Stomach (tissue), 19 donors: ENCODE measurements around the gene ATP13A1. TPM values are rescaled to one million over a fixed set of nuclear protein-coding genes. Genes with fewer than 3 reads are reported as not detected.

ENCODE experiments used
- DNase-seq, 2 donors: peaks; one replicate each; pipeline versions ENCODE4 v3.0.0 to v3.0.0-alpha.2; 2013 to 2019
- H3K27ac ChIP-seq, 5 donors: fragments of 200-600 bp in 4 of 5; sonication (generic) in 4 of 5; one replicate each; pipeline ENCODE4 v1.5.1; 2013 to 2019; ENCODE audit warnings: mild to moderate bottlenecking in 1 of 5, moderate library complexity in 1 of 5
- H3K27me3 ChIP-seq, 3 donors: fragments of 200-600 bp; sonication (generic); one replicate each; pipeline ENCODE4 v1.5.1; 2017 to 2019; ENCODE audit warnings: mixed run types in 1 of 3
- H3K36me3 ChIP-seq, 4 donors: fragments of 200-600 bp; sonication (generic); 1 replicate in 3 of 4; 2 replicates in 1 of 4; pipeline ENCODE4 v1.5.1; 2016 to 2019
- H3K4me1 ChIP-seq, 4 donors: fragments of 200-600 bp; sonication (generic); one replicate each; pipeline ENCODE4 v1.5.1; 2016 to 2019
- H3K4me3 ChIP-seq, 4 donors: fragments of 200-600 bp; sonication (generic) in 3 of 4; one replicate each; pipeline ENCODE4 v1.5.1; 2016 to 2019; ENCODE audit warnings: mild to moderate bottlenecking in 1 of 4
- H3K9me3 ChIP-seq, 4 donors: fragments of 200-600 bp; sonication (generic); one replicate each; pipeline ENCODE4 v1.5.1; 2016 to 2019
- CTCF ChIP-seq, 7 experiments: fragments of 450-650 bp in 4 of 7; fragments of 200-600 bp in 3 of 7; sonication (generic) in 3 of 7; IDR thresholded peaks; one replicate each; pipeline ENCODE4 v1.5.1; 2016 to 2019; ENCODE audit warnings: antibody characterized with exemption in 7 of 7, control low read depth in 2 of 7, mild to moderate bottlenecking in 1 of 7
- EP300 ChIP-seq: sonication (generic); formaldehyde crosslinking; IDR thresholded peaks from one replicate; pipeline ENCODE4 v1.6.1; 2017; ENCODE audit warnings: antibody characterized with exemption
- POLR2A ChIP-seq, 4 donors: fragments of 450-650 bp; IDR thresholded peaks; one replicate each; pipeline ENCODE4 v1.6.1; 2016; ENCODE audit warnings: antibody characterized with exemption in 4 of 4, control low read depth in 2 of 4, mild to moderate bottlenecking in 1 of 4, moderate library complexity in 1 of 4
- POLR2AphosphoS5 ChIP-seq, 3 donors: sonication (generic); formaldehyde crosslinking; IDR thresholded peaks; one replicate each; pipeline ENCODE4 v1.6.1; 2016; ENCODE audit warnings: antibody characterized with exemption in 3 of 3
- whole genome bisulfite sequencing, 5 donors: extraction: QIAGEN DNeasy Blood & Tissue Kit in 3 of 5; methylation state at CpG; one replicate each; pipeline versions ENCODE4 v1.1.5 to v1.1.7; 2013 to 2018; 5-methylcytosine and 5-hydroxymethylcytosine counted together
- intact Hi-C: fragments of 100-400 bp; cut with DNase I; formaldehyde crosslinking; loops from one replicate; pipeline ENCODE4 v1.15.1; 2023; ENCODE audit warnings: low total_unique reads
- long read RNA-seq, 10 donors: transcript quantifications; one replicate each; lab custom pipeline, GENCODE V29; 2026
- polyA plus RNA-seq, 3 donors: library from polyadenylated mRNA; stranded (reverse); fragments of 200-250 nt; gene quantifications; one replicate each; pipeline ENCODE4 v1.2.3, GENCODE V29; 2013
- total RNA-seq, 5 donors: library from RNA; depleted of rRNA; stranded (reverse); fragments of >200 nt; gene quantifications; one replicate each; pipeline versions ENCODE4 v1.1.0 to v1.2.3, GENCODE V29; 2014 to 2016
- donor health status: healthy with polysubstance abuse.
- donor health status: Bipolar disorder and iron deficiency.
- donor health status: healthy.

The ATP13A1 gene
- total RNA-seq (100 to 1,000 TPM in 3 of 5 donors, 10 to 100 TPM in 2; 30.1 to 451 (median 204) TPM), polyA plus RNA-seq (10 to 100 TPM; 17.3 to 35.4 (median 25.1) TPM)
- long read RNA-seq, donor 1, partial matches to known transcripts = 0 of 1 reads
- long read RNA-seq, donor 1, other reads (novel, unspliced or antisense) = 0 of 1 reads
- long read RNA-seq, donor 2, partial matches to known transcripts = 0 of 1 reads
- long read RNA-seq, donor 2, other reads (novel, unspliced or antisense) = 0 of 1 reads
- long read RNA-seq, donor 3, partial matches to known transcripts = 0 of 1 reads
- long read RNA-seq, donor 3, other reads (novel, unspliced or antisense) = 0 of 1 reads
- long read RNA-seq, donor 4 = 0 reads
- long read RNA-seq, donor 5, partial matches to known transcripts = 0 of 2 reads
- long read RNA-seq, donor 5, other reads (novel, unspliced or antisense) = 0 of 2 reads
- long read RNA-seq, donor 6, transcript ATP13A1-202 (26 exons, 3,861 nt) = major isoform, 8 of 8 reads
- long read RNA-seq, donor 6, partial matches to known transcripts = 0 of 8 reads
- long read RNA-seq, donor 6, other reads (novel, unspliced or antisense) = 0 of 8 reads
- long read RNA-seq, donor 7, partial matches to known transcripts = 0 of 3 reads
- long read RNA-seq, donor 7, other reads (novel, unspliced or antisense) = 0 of 3 reads
- long read RNA-seq, donor 8, partial matches to known transcripts = 0 of 1 reads
- long read RNA-seq, donor 8, other reads (novel, unspliced or antisense) = 0 of 1 reads
- long read RNA-seq, donor 9 = 0 reads
- long read RNA-seq, donor 10 = 0 reads

DNA sequence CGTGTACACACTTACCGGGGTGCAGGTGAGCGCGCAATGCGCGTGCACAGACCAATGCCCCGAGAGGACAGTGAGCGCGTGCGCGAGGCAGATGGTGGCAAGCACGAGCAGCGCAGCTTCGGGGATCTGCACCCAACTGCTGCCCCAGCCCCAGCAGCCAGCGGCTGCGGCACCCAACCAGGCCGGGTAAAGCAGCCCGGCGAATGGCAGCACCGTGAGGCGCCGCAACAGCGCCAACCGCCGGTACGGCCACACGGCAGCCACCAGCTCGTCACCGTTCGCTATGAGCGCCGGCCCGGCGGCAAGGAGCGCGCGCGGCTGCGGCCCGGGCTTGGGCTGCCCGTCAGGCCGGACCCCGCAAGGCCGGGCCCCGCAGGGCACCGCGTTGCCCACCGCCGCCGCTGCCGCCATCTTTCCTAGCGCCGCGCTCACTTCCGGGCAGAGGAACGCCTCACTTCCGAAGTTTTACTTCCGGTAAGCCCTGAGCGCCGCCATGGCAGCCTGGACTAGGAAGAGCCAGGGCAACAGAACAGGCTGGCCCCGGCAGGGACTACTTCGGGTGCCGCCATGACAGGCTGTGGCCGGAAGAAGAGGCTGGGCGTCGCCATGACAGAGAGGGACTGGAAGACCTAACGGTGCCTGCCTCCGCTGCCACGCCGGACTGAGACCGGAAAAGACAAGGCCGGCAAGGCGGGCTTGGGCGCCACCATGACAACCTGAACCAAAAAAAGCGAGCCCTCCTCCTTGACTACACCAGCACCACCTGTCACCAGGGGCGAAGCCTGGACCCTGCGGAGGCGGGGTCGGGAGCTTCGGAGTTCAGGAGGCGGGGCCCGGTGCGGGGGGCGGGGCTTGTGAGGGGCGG is at the start of gene ATP13A1:
ATP13A1 (minus strand) TSS at position 421 of the 865 bp plus-strand sequence; CDS start at position 411, 10 bp downstream.
- peak; percentile 96 to 99 for DNase-seq
- no peaks in the 10 kb centered on the region for H3K9me3 ChIP-seq
- peaks cover 10 to 18% (median 16%) of the 10 kb centered on the region in 4 donors for H3K36me3 ChIP-seq
- H3K4me1 ChIP-seq = peaks cover 10 to 38% (median 35%) of the 10 kb centered on the region in 4 donors
- intact Hi-C loops = no loop called here
- H3K27me3 ChIP-seq = no peaks in the 10 kb centered on the region
- H3K4me3 ChIP-seq = peak within 1 kb of the TSS; percentile 93 to 99 (median 96)
- peak within 1 kb of the TSS; percentile 86 to 98 (median 94) for H3K27ac ChIP-seq
- peak in 1 of 4 donors; percentile 62 for TF ChIP-seq POLR2A (IDR thresholded peaks at IDR 0.05)
- no peak for TF ChIP-seq EP300
- TF ChIP-seq CTCF (IDR thresholded peaks at IDR 0.05) = peak in 1 of 7 experiments; percentile 18
- TF ChIP-seq POLR2AphosphoS5 (IDR thresholded peaks at IDR 0.05) = peak; percentile 87 to 96 (median 88)
- WGBS, 5 donors = 0 to 1% (median 0%) methylated on average over 10 to 85 of the region's 85 CpGs

DNA sequence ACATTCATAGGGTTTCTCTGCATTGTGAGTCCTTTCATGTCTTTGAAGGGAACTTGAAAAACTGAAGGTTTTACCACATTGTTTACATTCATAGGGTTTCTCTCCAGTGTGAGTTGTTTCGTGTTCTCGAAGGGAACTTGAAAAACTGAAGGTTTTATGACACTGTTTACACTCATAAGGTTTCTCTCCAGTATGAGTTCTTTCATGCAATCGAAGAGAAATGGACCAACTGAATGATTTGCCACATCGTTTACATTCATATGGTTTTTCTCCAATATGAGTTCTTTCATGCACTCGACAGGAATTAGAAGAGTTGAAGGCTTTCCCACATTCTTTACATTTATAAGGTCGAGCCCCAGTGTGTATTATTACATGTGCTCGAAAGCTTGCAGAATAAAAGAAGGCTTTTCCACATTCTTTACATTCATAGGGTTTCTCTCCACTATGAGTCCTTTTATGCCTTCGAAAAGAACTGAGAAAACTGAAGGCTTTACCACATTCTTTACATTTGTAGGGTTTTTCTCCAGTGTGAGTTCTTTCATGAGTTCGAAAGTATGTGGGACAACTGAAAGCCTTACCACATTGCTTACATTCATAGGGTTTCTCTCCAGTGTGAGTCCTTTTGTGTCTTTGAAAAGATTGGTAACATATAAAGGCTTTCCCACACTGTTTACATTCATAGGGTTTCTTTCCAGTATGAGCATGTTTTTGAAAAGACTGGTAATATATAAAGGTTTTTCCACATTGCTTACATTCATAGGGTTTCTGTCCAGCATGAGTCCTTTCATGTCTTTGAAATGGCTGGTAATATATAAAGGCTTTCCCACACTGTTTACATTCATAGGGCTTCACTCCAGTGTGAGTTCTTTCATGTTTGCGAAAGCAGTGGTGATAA is 48.7 kb upstream of the ATP13A1 start:
- H3K4me3 ChIP-seq = no peak overlapping the region
- intact Hi-C loops = no loop called here
- H3K9me3 ChIP-seq = peaks cover 93 to 100% (median 98%) of the 10 kb centered on the region in 4 donors
- DNase-seq = no peak
- H3K4me1 ChIP-seq = no peaks in the 10 kb centered on the region
- no peak for TF ChIP-seq CTCF (IDR thresholded peaks at IDR 0.05)
- TF ChIP-seq POLR2AphosphoS5 (IDR thresholded peaks at IDR 0.05) = no peak
- no peak for TF ChIP-seq POLR2A (IDR thresholded peaks at IDR 0.05)
- TF ChIP-seq EP300 = no peak
- no peaks in the 10 kb centered on the region for H3K27me3 ChIP-seq
- WGBS, 5 donors = 94 to 99% (median 97%) methylated on average over 10 of the region's 10 CpGs
- H3K27ac ChIP-seq = no peak overlapping the region
- H3K36me3 ChIP-seq = peaks cover 45 to 100% (median 68%) of the 10 kb centered on the region in 4 donors

GRCh38 chr19:19711306-19711933 is 47.9 kb upstream of the ATP13A1 start:
- WGBS, 5 donors = 96 to 99% (median 98%) methylated on average over 14 of the region's 14 CpGs
- no peak for DNase-seq
- Histone ChIP-seq H3K27me3 (no peaks in the 10 kb centered on the region), H3K9me3 (peaks cover 94 to 100% (median 98%) of the 10 kb centered on the region in 4 donors), H3K4me3 (no peak overlapping the region), H3K36me3 (peaks cover 45 to 98% (median 63%) of the 10 kb centered on the region in 4 donors), H3K27ac (no peak overlapping the region), H3K4me1 (no peaks in the 10 kb centered on the region)
- TF ChIP-seq EP300 = no peak
- TF ChIP-seq CTCF (IDR thresholded peaks at IDR 0.05) = no peak
- no peak for TF ChIP-seq POLR2A (IDR thresholded peaks at IDR 0.05)
- TF ChIP-seq POLR2AphosphoS5 (IDR thresholded peaks at IDR 0.05) = no peak
- intact Hi-C loops = no loop called here
